Ishikawa (cell line): ENCODE data around the gene KCNQ1.

Experiments
- CEBPB ChIP-seq: IDR thresholded peaks from 2 replicates; pipeline ENCODE4 v1.6.1; 2012
- CREB1 ChIP-seq: IDR thresholded peaks from 2 replicates; pipeline ENCODE4 v1.6.1; 2012; ENCODE audit warnings: low read depth
- EGR1 ChIP-seq: IDR thresholded peaks from 2 replicates; pipeline ENCODE4 v1.6.1; 2012
- EP300 ChIP-seq: IDR thresholded peaks from 2 replicates; pipeline ENCODE4 v1.6.1; 2012; ENCODE audit warnings: borderline replicate concordance
- FOXM1 ChIP-seq: IDR thresholded peaks from 2 replicates; pipeline ENCODE4 v1.6.1; 2012; ENCODE audit warnings: low read depth, borderline replicate concordance
- NFIC ChIP-seq: IDR thresholded peaks from 2 replicates; pipeline ENCODE4 v1.6.1; 2012
- RAD21 ChIP-seq: IDR thresholded peaks from 2 replicates; pipeline ENCODE4 v1.6.1; 2012; ENCODE audit warnings: low read depth
- TAF1 ChIP-seq: IDR thresholded peaks from 2 replicates; pipeline ENCODE4 v1.6.1; 2012; ENCODE audit warnings: low read depth, mild to moderate bottlenecking
- TCF12 ChIP-seq: IDR thresholded peaks from 2 replicates; pipeline ENCODE4 v1.6.1; 2012; ENCODE audit warnings: low read depth
- TEAD4 ChIP-seq: IDR thresholded peaks from 2 replicates; pipeline ENCODE4 v1.6.1; 2012
- YY1 ChIP-seq: IDR thresholded peaks from 2 replicates; pipeline ENCODE4 v1.6.1; 2012; ENCODE audit warnings: low read depth
- ZBTB7A ChIP-seq: IDR thresholded peaks from 2 replicates; pipeline ENCODE4 v1.6.1; 2012; ENCODE audit warnings: low read depth
- TF ChIP-seq, protein P1 (sequence below): IDR thresholded peaks from 2 replicates; pipeline ENCODE4 v1.6.1; 2012
- TF ChIP-seq, protein P2 (sequence below): IDR thresholded peaks from 2 replicates; pipeline ENCODE4 v1.6.1; 2012
- TF ChIP-seq, protein P3 (sequence below): IDR thresholded peaks from 2 replicates; pipeline ENCODE4 v1.6.1; 2012; ENCODE audit warnings: low read depth, mild to moderate bottlenecking

The KCNQ1 gene

DNA sequence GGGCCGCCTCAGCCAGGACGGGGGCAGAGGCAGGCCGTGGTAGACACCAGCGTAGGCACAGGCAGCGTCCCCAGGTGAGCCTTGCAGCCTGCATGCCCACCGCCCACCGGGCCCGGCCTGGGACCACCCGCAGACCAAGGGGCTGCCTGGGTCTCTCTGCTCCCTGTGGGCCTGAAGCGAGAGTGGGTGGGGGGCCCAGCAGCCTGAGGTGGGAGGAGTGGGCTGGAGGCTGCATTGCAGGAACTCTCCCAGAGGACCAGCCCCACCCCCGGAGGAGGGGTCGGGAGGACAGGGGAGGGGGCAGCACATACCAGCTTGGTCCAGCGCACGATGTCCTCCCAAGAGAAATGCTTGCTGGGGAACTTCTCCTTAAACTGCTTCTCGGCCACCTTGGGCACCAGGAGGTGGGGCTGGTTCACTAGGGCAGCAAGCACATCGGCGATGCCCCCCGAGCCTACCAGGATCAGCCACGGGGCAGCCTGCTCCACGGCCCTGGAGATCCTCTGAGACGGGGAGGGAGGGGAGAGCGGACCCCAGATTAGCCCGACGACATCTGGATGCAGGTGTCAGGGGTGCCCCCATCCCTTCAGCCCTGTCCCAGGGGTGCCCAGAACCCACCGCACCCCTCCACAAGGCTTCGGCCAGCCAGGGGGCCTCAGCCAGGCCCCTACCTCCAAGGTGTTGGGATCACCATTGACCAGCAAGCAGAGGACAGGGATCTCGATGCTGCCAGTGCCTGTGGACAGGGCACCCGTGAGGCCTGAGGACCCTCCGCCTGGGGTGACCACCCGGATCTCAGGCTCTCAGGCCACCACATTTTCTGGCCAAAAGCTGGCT lies 26.7 kb upstream of the KCNQ1 start:
- TF ChIP-seq, protein P1, sequence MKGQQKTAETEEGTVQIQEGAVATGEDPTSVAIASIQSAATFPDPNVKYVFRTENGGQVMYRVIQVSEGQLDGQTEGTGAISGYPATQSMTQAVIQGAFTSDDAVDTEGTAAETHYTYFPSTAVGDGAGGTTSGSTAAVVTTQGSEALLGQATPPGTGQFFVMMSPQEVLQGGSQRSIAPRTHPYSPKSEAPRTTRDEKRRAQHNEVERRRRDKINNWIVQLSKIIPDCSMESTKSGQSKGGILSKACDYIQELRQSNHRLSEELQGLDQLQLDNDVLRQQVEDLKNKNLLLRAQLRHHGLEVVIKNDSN = no peak
- TF ChIP-seq EP300 (no peak), NFIC (no peak), TAF1 (no peak), TCF12 (no peak), CEBPB (no peak), EGR1 (no peak), RAD21 (no peak), TEAD4 (no peak)
- TF ChIP-seq, protein P2, sequence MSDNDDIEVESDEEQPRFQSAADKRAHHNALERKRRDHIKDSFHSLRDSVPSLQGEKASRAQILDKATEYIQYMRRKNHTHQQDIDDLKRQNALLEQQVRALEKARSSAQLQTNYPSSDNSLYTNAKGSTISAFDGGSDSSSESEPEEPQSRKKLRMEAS = no peak

DNA sequence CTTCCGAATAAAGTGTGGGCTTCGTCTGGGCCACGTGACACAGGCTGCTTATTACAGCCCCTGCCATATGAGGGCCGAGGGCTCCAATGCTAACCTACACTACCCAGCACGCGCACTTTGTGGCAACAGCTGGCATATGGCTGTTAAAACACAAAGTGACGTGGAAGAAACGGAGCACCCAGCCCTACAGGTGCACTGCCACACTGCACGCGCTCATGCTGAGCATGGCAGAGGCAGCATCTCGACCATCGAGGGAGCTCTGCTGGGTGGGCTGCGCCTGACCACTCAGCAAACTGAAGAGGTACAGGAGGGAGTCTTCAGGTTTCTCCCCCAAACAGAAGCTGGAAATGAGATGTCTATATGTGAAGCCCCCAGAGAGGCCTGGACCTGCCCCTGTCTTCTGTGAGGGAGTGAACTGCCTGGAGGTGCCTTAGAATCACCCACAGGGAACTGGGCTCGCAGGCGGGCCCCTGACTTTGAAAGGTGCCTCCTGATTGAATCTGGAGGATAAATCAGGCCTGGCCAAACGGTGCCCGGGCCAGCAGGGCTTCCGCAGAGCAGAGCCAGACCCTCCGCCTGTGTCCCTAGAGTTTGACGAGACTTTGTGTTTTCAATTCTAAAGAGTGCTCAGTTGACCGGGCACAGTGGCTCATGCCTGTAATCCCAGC lies 26.0 kb upstream of the KCNQ1 start:
- TF ChIP-seq EP300 = no peak
- no peak for TF ChIP-seq NFIC
- TF ChIP-seq EGR1 = no peak
- TF ChIP-seq, protein P3, sequence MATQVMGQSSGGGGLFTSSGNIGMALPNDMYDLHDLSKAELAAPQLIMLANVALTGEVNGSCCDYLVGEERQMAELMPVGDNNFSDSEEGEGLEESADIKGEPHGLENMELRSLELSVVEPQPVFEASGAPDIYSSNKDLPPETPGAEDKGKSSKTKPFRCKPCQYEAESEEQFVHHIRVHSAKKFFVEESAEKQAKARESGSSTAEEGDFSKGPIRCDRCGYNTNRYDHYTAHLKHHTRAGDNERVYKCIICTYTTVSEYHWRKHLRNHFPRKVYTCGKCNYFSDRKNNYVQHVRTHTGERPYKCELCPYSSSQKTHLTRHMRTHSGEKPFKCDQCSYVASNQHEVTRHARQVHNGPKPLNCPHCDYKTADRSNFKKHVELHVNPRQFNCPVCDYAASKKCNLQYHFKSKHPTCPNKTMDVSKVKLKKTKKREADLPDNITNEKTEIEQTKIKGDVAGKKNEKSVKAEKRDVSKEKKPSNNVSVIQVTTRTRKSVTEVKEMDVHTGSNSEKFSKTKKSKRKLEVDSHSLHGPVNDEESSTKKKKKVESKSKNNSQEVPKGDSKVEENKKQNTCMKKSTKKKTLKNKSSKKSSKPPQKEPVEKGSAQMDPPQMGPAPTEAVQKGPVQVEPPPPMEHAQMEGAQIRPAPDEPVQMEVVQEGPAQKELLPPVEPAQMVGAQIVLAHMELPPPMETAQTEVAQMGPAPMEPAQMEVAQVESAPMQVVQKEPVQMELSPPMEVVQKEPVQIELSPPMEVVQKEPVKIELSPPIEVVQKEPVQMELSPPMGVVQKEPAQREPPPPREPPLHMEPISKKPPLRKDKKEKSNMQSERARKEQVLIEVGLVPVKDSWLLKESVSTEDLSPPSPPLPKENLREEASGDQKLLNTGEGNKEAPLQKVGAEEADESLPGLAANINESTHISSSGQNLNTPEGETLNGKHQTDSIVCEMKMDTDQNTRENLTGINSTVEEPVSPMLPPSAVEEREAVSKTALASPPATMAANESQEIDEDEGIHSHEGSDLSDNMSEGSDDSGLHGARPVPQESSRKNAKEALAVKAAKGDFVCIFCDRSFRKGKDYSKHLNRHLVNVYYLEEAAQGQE = no peak
- TF ChIP-seq, protein P1 = no peak
- TF ChIP-seq RAD21 = no peak
- no peak for TF ChIP-seq TAF1
- TF ChIP-seq TCF12 = no peak
- no peak for TF ChIP-seq FOXM1
- TF ChIP-seq CEBPB = no peak
- no peak for TF ChIP-seq TEAD4
- no peak for TF ChIP-seq CREB1
- no peak for TF ChIP-seq ZBTB7A
- TF ChIP-seq, protein P2 = no peak
- TF ChIP-seq YY1 = no peak

DNA sequence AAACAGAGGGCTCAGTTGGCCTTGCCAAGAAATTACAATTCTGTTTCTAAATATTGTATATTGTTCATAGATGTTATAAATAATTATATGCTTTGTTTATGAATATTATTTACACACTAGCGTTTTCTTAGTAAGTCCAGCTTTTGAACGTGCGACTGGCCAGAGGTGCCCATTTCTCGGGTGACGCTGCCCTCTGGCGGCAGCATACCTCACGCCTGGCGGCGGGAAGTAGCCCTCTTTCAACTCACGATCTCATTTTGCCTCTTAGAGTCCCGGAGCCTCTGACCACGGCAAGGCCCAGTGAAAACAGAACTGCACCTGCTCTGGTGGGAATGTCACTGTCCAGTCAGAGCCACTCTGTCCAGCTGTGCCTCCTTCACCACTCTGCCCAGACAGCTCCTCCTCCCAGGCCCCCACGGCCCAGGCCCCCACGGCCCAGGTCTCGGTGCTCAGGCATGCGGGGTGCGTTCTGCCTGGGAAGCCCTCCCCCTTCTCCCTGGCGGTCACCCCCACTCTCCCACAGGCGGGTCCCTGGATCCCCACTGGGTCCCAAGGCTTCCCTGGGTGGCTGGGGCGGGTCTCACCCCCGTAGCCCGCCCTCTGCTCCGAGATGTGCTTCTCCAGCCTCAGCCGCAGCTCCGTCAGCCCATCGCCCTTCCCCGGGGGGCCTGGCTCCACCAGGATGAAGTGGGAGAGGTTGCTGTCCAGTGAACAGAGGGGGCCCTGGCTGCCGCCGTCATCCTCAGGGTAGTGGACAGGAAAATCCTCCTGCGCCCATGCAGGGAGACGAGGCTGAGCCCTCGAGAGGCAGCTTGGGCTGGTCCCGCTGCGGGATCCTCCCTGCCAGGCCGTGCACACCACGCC lies 24.9 kb upstream of the KCNQ1 start:
- TF ChIP-seq, protein P1 = no peak
- TF ChIP-seq, protein P3 = no peak
- TF ChIP-seq CREB1 (no peak), RAD21 (peak; percentile 87)

DNA sequence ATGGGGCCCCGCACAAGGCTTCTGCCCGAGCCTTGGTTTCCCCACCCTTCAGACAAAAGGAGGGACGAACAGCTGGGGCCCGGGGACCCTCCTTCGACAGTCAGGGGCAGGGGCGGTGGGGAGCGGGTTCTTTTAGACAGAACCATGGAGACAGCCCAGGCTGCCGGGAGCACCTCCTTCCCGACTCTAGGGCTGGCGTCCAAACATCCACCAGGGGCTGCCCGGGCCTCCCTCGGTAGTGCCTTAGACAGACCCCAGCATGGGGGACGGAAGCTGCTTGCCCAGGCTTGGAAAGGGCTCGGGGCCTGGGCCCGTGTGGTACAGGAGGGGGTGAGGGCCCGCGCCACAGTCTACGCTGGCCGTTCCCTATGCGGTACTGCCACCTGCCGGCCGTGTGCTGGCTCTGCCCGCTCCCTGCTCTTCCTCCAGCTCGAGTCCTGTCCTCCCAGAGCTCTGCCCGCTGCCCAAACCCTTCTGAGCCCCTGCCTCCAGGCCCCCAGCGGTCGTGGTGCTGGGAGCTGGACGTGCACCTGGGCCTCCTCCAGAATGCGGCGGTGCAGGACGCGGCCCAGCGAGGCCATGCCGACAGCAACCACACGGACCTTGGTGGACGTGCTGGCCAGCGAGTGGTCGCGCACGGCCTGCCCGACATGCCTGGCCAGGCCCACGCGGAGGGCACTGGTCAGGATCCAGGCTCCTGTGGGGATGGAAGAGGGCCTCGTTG lies 24.1 kb upstream of the KCNQ1 start:
- TF ChIP-seq RAD21 = peak; percentile 88
- TF ChIP-seq TEAD4 = no peak
- no peak for TF ChIP-seq FOXM1
